Measurements from ENCODE around the gene RPS3A.
"Not testable (repeated sequence)": the region's sequence is repeated elsewhere in the genome, so short reads cannot be mapped to it uniquely, and the experiment has no call there.

Gene RPS3A

GRCh38 chr4:151099229-151099975, at the start of gene RPS3A:
RPS3A (plus strand) TSS chr4:151099628; CDS start chr4:151099653, 25 bp downstream.
- peak; percentile 96 for DNase-seq

GRCh38 chr4:151052785-151053184, 46.6 kb upstream of the RPS3A start:
- DNase-seq = no peak

GRCh38 chr4:151055539-151055938, 43.9 kb upstream of the RPS3A start:
- no peak for DNase-seq

GRCh38 chr4:151063143-151063542, 36.3 kb upstream of the RPS3A start:
- DNase-seq = not testable (repeated sequence)

GRCh38 chr4:151067316-151067970, 32.0 kb upstream of the RPS3A start:
- no peak for DNase-seq

- DNase-seq = no peak
These were observed 25.0 kb upstream of the RPS3A start for GRCh38 chr4:151074416-151074916.

- DNase-seq = not testable (repeated sequence)
These were observed 21.4 kb upstream of the RPS3A start for GRCh38 chr4:151077978-151078377.

- DNase-seq = no peak
These were observed 12.0 kb upstream of the RPS3A start for GRCh38 chr4:151087467-151087866.

GRCh38 chr4:151091047-151091446, 8.4 kb upstream of the RPS3A start:
- no peak for DNase-seq

GRCh38 chr4:151092488-151092887, 6.9 kb upstream of the RPS3A start:
- DNase-seq = no peak

GRCh38 chr4:151093203-151093602, 6.2 kb upstream of the RPS3A start:
- DNase-seq = no peak

- DNase-seq = no peak
These were observed 5.1 kb upstream of the RPS3A start for GRCh38 chr4:151094290-151094751.

GRCh38 chr4:151095142-151095541, 4.3 kb upstream of the RPS3A start:
- no peak for DNase-seq

GRCh38 chr4:151097759-151098158, 1.7 kb upstream of the RPS3A start:
- no peak for DNase-seq

GRCh38 chr4:151098979-151099228, 524 bp upstream of the RPS3A start:
- no peak for DNase-seq

GRCh38 chr4:151099976-151100417, 569 bp downstream of the RPS3A start:
- DNase-seq = peak; percentile 60

- no peak for DNase-seq
These were observed 1.1 kb downstream of the RPS3A start for GRCh38 chr4:151100531-151100930.

- no peak for DNase-seq
These were observed 4.3 kb downstream of the RPS3A start for GRCh38 chr4:151103758-151104157.

GRCh38 chr4:151104621-151105020, 5.2 kb downstream of the RPS3A start:
- DNase-seq = peak; percentile 18

- peak; percentile 18 for DNase-seq
These were observed 6.1 kb downstream of the RPS3A start for GRCh38 chr4:151105454-151106032.

- DNase-seq = no peak
These were observed 7.6 kb downstream of the RPS3A start for GRCh38 chr4:151107063-151107462.

- DNase-seq = no peak
These were observed 10.8 kb downstream of the RPS3A start for GRCh38 chr4:151110236-151110635.

GRCh38 chr4:151114338-151114737, 14.9 kb downstream of the RPS3A start:
- peak; percentile 43 for DNase-seq

GRCh38 chr4:151114986-151115385, 15.6 kb downstream of the RPS3A start:
- no peak for DNase-seq
